Ascending aorta (tissue), 2 donors: ENCODE measurements around the gene GPR62. TPM values are rescaled to one million over a fixed set of nuclear protein-coding genes. Genes with fewer than 3 reads are reported as not detected.

Experiments used
- DNase-seq, 2 donors: peaks; one replicate each; pipeline ENCODE4 v3.0.0-alpha.2; 2019; ENCODE audit warnings: low spot score in 2 of 2
- H3K27ac ChIP-seq, 2 donors: fragments of 200-600 bp; sonication (generic); one replicate each; pipeline ENCODE4 v1.5.1; 2016 to 2017; ENCODE audit warnings: mild to moderate bottlenecking in 1 of 2
- H3K27me3 ChIP-seq: fragments of 200-600 bp; sonication (generic); one replicate; pipeline ENCODE4 v1.5.1; 2017
- H3K36me3 ChIP-seq, 2 donors: fragments of 200-600 bp; sonication (generic); one replicate each; pipeline ENCODE4 v1.5.1; 2016
- H3K4me1 ChIP-seq, 2 donors: fragments of 200-600 bp; sonication (generic); one replicate each; pipeline ENCODE4 v1.5.1; 2016 to 2017; ENCODE audit warnings: mild to moderate bottlenecking in 1 of 2
- H3K4me3 ChIP-seq, 2 donors: fragments of 200-600 bp; sonication (generic); one replicate each; pipeline ENCODE4 v1.5.1; 2016 to 2017; ENCODE audit warnings: mild to moderate bottlenecking in 1 of 2
- H3K9me3 ChIP-seq, 2 donors: fragments of 200-600 bp; sonication (generic); one replicate each; pipeline ENCODE4 v1.5.1; 2016
- CTCF ChIP-seq, 3 experiments: fragments of 200-600 bp in 2 of 3; fragments of 450-650 bp in 1 of 3; sonication (generic) in 2 of 3; IDR thresholded peaks; one replicate each; pipeline ENCODE4 v1.5.1; 2016 to 2019; ENCODE audit warnings: antibody characterized with exemption in 3 of 3, mild to moderate bottlenecking in 1 of 3, moderate library complexity in 1 of 3
- intact Hi-C: fragments of 100-400 bp; cut with DNase I; formaldehyde crosslinking; loops from one replicate; pipeline ENCODE4 v1.15.1; 2023
- total RNA-seq: library from RNA; depleted of rRNA; stranded (reverse); fragments of >200 nt; gene quantifications from one replicate; pipeline ENCODE4 v1.1.0, GENCODE V29; 2016

GPR62 gene
- total RNA-seq, 1 donor from 2014 or later = not detected

GRCh38 chr3:51955893-51956770 is 951 bp downstream of the GPR62 start:
- peak in 1 of 2 donors; percentile 78 for DNase-seq
- no peaks in the 10 kb centered on the region for H3K9me3 ChIP-seq
- H3K4me3 ChIP-seq = peak overlapping the region; percentile 58 to 63
- TF ChIP-seq CTCF (IDR thresholded peaks at IDR 0.05) = peak; percentile 44 to 71 (median 45)
- H3K27me3 ChIP-seq = no peaks in the 10 kb centered on the region
- H3K4me1 ChIP-seq = peaks cover 2 to 6% of the 10 kb centered on the region in 2 donors
- H3K36me3 ChIP-seq = peaks cover 29 to 35% of the 10 kb centered on the region in 2 donors
- intact Hi-C loops = loop anchor here (1.0 kb wide), 1 partner anchor 11 kb away; the partner anchor contains the start of gene PCBP4
- peak overlapping the region; percentile 81 to 85 for H3K27ac ChIP-seq

DNA sequence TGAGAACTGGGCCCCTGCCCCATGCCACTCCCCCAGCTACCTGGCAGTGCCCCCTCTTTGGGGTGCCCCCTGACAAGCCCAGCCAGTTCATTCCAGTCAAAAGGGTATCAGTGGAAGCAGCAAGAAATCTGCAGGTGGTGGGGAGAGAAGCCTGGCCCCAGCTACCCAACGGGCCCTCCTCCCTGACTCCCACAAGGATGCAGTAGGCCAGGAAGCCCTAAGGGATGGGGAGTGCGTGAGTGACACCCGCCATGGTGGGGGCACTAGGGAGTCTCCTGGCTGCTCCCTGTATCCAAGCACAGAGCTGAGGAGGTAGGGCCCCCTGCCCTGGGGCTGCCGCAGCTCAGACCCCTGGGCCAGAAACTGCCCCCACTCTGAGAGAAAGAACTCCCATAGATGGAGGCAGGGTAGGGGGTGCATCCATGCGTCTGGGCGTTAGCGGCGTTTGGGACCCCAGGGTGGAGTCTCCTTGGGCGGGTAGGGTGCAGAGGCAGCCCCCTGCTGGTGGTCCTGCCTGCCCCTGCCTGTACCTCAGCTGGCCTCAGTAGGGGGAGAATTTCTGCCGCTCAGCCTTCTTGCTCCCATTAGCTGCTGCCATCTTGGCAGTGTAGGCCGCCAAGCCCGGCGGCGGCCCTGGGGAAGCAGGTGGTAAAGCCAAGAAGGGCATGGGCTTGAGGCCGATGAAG is 2.5 kb downstream of the GPR62 start:
- H3K27ac ChIP-seq = peak overlapping the region in 1 of 2 donors; percentile 19
- intact Hi-C loops = no loop called here

GRCh38 chr3:51958603-51959521 is 3.7 kb downstream of the GPR62 start:
- Histone ChIP-seq H3K27me3 (no peaks in the 10 kb centered on the region), H3K9me3 (no peaks in the 10 kb centered on the region), H3K4me3 (no peak overlapping the region), H3K27ac (no peak overlapping the region), H3K36me3 (peaks cover 29 to 39% of the 10 kb centered on the region in 2 donors), H3K4me1 (peaks cover 2 to 9% of the 10 kb centered on the region in 2 donors)
- TF ChIP-seq CTCF (IDR thresholded peaks at IDR 0.05) = no peak
- DNase-seq = no peak
- intact Hi-C loops = no loop called here

More for the DNA sequence above, 2.5 kb downstream of the GPR62 start:
- DNase-seq = no peak
- Histone ChIP-seq H3K36me3 (peaks cover 29 to 39% of the 10 kb centered on the region in 2 donors), H3K9me3 (no peaks in the 10 kb centered on the region), H3K4me3 (no peak overlapping the region), H3K27me3 (no peaks in the 10 kb centered on the region), H3K4me1 (peaks cover 2 to 6% of the 10 kb centered on the region in 2 donors)
- no peak for TF ChIP-seq CTCF (IDR thresholded peaks at IDR 0.05)

- Histone ChIP-seq H3K27me3 (no peaks in the 10 kb centered on the region), H3K4me1 (peaks cover 2 to 17% of the 10 kb centered on the region in 2 donors), H3K9me3 (no peaks in the 10 kb centered on the region), H3K36me3 (peaks cover 29 to 39% of the 10 kb centered on the region in 2 donors), H3K27ac (no peak overlapping the region), H3K4me3 (no peak overlapping the region)
- no peak for DNase-seq
- no peak for TF ChIP-seq CTCF (IDR thresholded peaks at IDR 0.05)
- intact Hi-C loops = loop anchor here (10.0 kb wide), 1 partner anchor 1345 kb away; the partner anchor contains the start of genes CISH and MAPKAPK3
Measured at GRCh38 chr3:51959651-51960050, 4.5 kb downstream of the GPR62 start.

GRCh38 chr3:51960386-51960785 is 5.2 kb downstream of the GPR62 start:
- TF ChIP-seq CTCF (IDR thresholded peaks at IDR 0.05) = no peak
- DNase-seq = no peak
- H3K4me3 ChIP-seq = no peak overlapping the region
- H3K4me1 ChIP-seq = peaks cover 10 to 24% of the 10 kb centered on the region in 2 donors
- no peaks in the 10 kb centered on the region for H3K9me3 ChIP-seq
- peaks cover 29 to 39% of the 10 kb centered on the region in 2 donors for H3K36me3 ChIP-seq
- no peak overlapping the region for H3K27ac ChIP-seq
- no peaks in the 10 kb centered on the region for H3K27me3 ChIP-seq
- intact Hi-C loops = loop anchor here (10.0 kb wide), 1 partner anchor 1346 kb away; the partner anchor contains the start of genes CISH and MAPKAPK3
